Germinal center (tissue), 1 donor: ENCODE measurements around the gene CDH13.

ENCODE experiments used
- DNase-seq: peaks from one replicate; pipeline ENCODE4 v3.0.0; 2012; ENCODE audit warnings: mixed read lengths, low spot score

Gene CDH13

GRCh38 chr16:83356266-83356665, 729.5 kb downstream of the CDH13 start:
- peak; percentile 50 for DNase-seq

GRCh38 chr16:83356986-83357385, 730.2 kb downstream of the CDH13 start:
- DNase-seq, result no peak

GRCh38 chr16:83363521-83363920, 736.8 kb downstream of the CDH13 start:
- no peak for DNase-seq

GRCh38 chr16:83365166-83365565, 738.4 kb downstream of the CDH13 start:
- no peak for DNase-seq

GRCh38 chr16:83366228-83366627, 739.5 kb downstream of the CDH13 start:
- no peak for DNase-seq

- DNase-seq, result no peak
These were observed 748.2 kb downstream of the CDH13 start for GRCh38 chr16:83374979-83375378.

- DNase-seq, result no peak
These were observed 763.0 kb downstream of the CDH13 start for GRCh38 chr16:83389751-83390150.

GRCh38 chr16:83390759-83391158, 764.0 kb downstream of the CDH13 start:
- DNase-seq, result no peak

- no peak for DNase-seq
These were observed 766.0 kb downstream of the CDH13 start for GRCh38 chr16:83392743-83393142.

GRCh38 chr16:83393196-83393981, 766.6 kb downstream of the CDH13 start:
- DNase-seq, result no peak

GRCh38 chr16:83397601-83398291, 771.0 kb downstream of the CDH13 start:
- DNase-seq, result no peak

GRCh38 chr16:83400234-83400633, 773.5 kb downstream of the CDH13 start:
- no peak for DNase-seq

- no peak for DNase-seq
These were observed 775.5 kb downstream of the CDH13 start for GRCh38 chr16:83402160-83402814.

GRCh38 chr16:83402967-83403366, 776.2 kb downstream of the CDH13 start:
- DNase-seq, result no peak

GRCh38 chr16:83403761-83404160, 777.0 kb downstream of the CDH13 start:
- no peak for DNase-seq

GRCh38 chr16:83404261-83404660, 777.5 kb downstream of the CDH13 start:
- no peak for DNase-seq

GRCh38 chr16:83407928-83408327, 781.2 kb downstream of the CDH13 start:
- no peak for DNase-seq

- DNase-seq, result no peak
These were observed 782.6 kb downstream of the CDH13 start for GRCh38 chr16:83409347-83409746.

- DNase-seq, result no peak
These were observed 791.8 kb downstream of the CDH13 start for GRCh38 chr16:83418565-83418964.

- DNase-seq, result no peak
These were observed 793.5 kb downstream of the CDH13 start for GRCh38 chr16:83420206-83420760.

GRCh38 chr16:83433201-83433600, 806.4 kb downstream of the CDH13 start:
- no peak for DNase-seq

- DNase-seq, result no peak
These were observed 810.3 kb downstream of the CDH13 start for GRCh38 chr16:83437036-83437435.

- DNase-seq, result no peak
These were observed 811.6 kb downstream of the CDH13 start for GRCh38 chr16:83438326-83438725.
